COR-L47 (cell line): ENCODE data around the gene TWF1.
A peak's percentile ranks its signal among the peaks of the same experiment; 100 is the strongest.
"Not testable (repeated sequence)": the region's sequence is repeated elsewhere in the genome, so short reads cannot be mapped to it uniquely, and the experiment has no call there.

Experiments used
- DNase-seq: peaks from one replicate; lab custom pipeline; 2025; lab: John Stamatoyannopoulos, UW

Gene TWF1

GRCh38 chr12:43805149-43805859 is 813 bp downstream of the TWF1 start:
- DNase-seq, result no peak

- DNase-seq, result no peak
Observed at GRCh38 chr12:43797561-43798217, 8.4 kb downstream of the TWF1 start.

- DNase-seq, result no peak
Observed at GRCh38 chr12:43795716-43796280, 10.3 kb downstream of the TWF1 start.

- no peak for DNase-seq
Observed at GRCh38 chr12:43789941-43790340, 16.2 kb downstream of the TWF1 start.

GRCh38 chr12:43786899-43787693 is 19.0 kb downstream of the TWF1 start:
- DNase-seq, result no peak

GRCh38 chr12:43776498-43776897 is 29.6 kb downstream of the TWF1 start:
- DNase-seq, result no peak

- no peak for DNase-seq
Observed at GRCh38 chr12:43766291-43766690, 39.8 kb downstream of the TWF1 start.

GRCh38 chr12:43764528-43764927 is 41.6 kb downstream of the TWF1 start:
- DNase-seq, result no peak

GRCh38 chr12:43763769-43764168 is 42.3 kb downstream of the TWF1 start:
- no peak for DNase-seq

- no peak for DNase-seq
Observed at GRCh38 chr12:43762596-43762995, 43.5 kb downstream of the TWF1 start.

GRCh38 chr12:43761500-43761899 is 44.6 kb downstream of the TWF1 start:
- DNase-seq, result no peak

GRCh38 chr12:43760396-43760795 is 45.7 kb downstream of the TWF1 start:
- DNase-seq, result no peak

- DNase-seq, result peak; percentile 96
Observed at GRCh38 chr12:43758728-43759563, 47.2 kb downstream of the TWF1 start, which contains the start of the genes IRAK4 and PUS7L. IRAK4 (plus strand) TSS chr12:43758951; CDS start chr12:43768112, 9,161 bp downstream. PUS7L (minus strand) TSS chr12:43758790; CDS start chr12:43755245, 3,545 bp downstream.

GRCh38 chr12:43758247-43758727 is 47.8 kb downstream of the TWF1 start:
- DNase-seq, result peak; percentile 10

GRCh38 chr12:43754015-43754414 is 52.1 kb downstream of the TWF1 start:
- DNase-seq, result no peak

GRCh38 chr12:43751360-43751759 is 54.8 kb downstream of the TWF1 start:
- DNase-seq, result not testable (repeated sequence)

- DNase-seq, result no peak
Observed at GRCh38 chr12:43750814-43751213, 55.3 kb downstream of the TWF1 start.

GRCh38 chr12:43749016-43749415 is 57.1 kb downstream of the TWF1 start:
- no peak for DNase-seq

GRCh38 chr12:43744826-43745225 is 61.3 kb downstream of the TWF1 start:
- no peak for DNase-seq
